Fibroblast of pulmonary artery (primary cell): Measurements from ENCODE around the gene RPL9.

Experiments
- DNase-seq: peaks from one replicate; pipeline ENCODE4 v3.0.0-alpha.2; 2010; ENCODE audit warnings: low read depth
- H3K4me3 ChIP-seq: replicated peaks from 2 replicates; pipeline ENCODE4 v1.5.1; 2011; ENCODE audit warnings: low read depth, mild to moderate bottlenecking, control low read depth, low read length, moderate library complexity
- CTCF ChIP-seq: IDR thresholded peaks from 2 replicates; pipeline ENCODE4 v1.5.1; 2011; ENCODE audit warnings: mild to moderate bottlenecking, control low read depth, low read length, inconsistent platforms; ENCODE audit errors: missing control alignments

Gene RPL9

GRCh38 chr4:39480251-39480650 lies 21.5 kb upstream of the RPL9 start:
- H3K4me3 ChIP-seq, result no peak overlapping the region
- DNase-seq, result no peak
- no peak for TF ChIP-seq CTCF

- no peak for TF ChIP-seq CTCF
- DNase-seq, result no peak
- no peak overlapping the region for H3K4me3 ChIP-seq
Measured at GRCh38 chr4:39476187-39476895, 17.6 kb upstream of the RPL9 start.

- TF ChIP-seq CTCF, result no peak
- no peak overlapping the region for H3K4me3 ChIP-seq
- peak; percentile 26 for DNase-seq
Measured at GRCh38 chr4:39472396-39472795, 13.7 kb upstream of the RPL9 start.

GRCh38 chr4:39470402-39470801 lies 11.7 kb upstream of the RPL9 start:
- no peak overlapping the region for H3K4me3 ChIP-seq
- TF ChIP-seq CTCF, result no peak
- DNase-seq, result no peak

- DNase-seq, result peak; percentile 91
- H3K4me3 ChIP-seq, result no peak overlapping the region
Measured at GRCh38 chr4:39469429-39470077, 10.8 kb upstream of the RPL9 start.

DNA sequence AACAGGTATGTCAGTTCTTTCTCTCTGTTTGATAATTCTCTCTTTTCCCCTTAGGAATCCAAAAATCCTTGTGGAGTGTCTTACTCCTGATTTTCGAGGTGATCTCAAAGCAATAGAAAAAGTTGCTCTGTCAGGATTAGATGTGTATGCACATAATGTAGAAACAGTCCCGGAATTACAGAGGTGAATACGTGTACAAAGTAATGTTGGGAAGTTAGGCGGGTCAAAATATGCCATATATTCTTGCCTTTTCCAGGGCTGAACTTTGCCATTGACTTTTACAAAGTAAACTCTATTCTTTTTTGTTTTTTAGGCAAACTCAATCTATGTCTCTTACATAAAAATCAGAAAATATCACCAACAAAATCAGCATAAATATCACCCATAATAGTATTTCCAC lies 8.7 kb upstream of the RPL9 start:
- no peak for DNase-seq
- TF ChIP-seq CTCF, result no peak

More at GRCh38 chr4:39469429-39470077, 10.8 kb upstream of the RPL9 start:
- peak; percentile 89 for TF ChIP-seq CTCF

GRCh38 chr4:39466747-39467146 lies 8.0 kb upstream of the RPL9 start:
- DNase-seq, result no peak
- TF ChIP-seq CTCF, result no peak
- no peak overlapping the region for H3K4me3 ChIP-seq

More for the DNA sequence above, 8.7 kb upstream of the RPL9 start:
- no peak overlapping the region for H3K4me3 ChIP-seq
